Measurements from ENCODE around the gene SEC24D. TPM values are rescaled to one million over a fixed set of nuclear protein-coding genes. Genes with fewer than 3 reads are reported as not detected.

Gene SEC24D
- total and polyA plus RNA-seq, 2 of the 8 experiments (the other 6 are each of a cell fraction or from before 2014, with no cell fraction given), result 28.9 to 91.6 TPM

DNA sequence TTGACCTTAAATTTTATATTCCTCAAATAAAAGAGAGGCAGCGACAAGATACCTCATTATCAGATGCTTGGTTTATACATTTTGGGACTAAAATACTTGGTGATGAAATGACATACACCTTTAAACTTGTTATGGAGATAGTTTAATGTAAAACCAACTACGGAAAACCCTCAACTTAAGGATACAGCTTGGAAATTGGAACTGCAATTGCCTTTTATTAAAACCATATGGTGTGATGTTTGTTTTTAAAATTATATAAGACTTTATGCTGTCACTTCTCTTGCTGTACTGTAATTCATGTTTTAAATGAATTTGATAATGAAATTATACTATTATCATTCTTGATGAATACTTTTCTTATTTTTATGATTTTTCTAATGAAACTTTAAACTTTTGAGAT is 124.9 kb downstream of the SEC24D start:
- Histone ChIP-seq H2BK15ac (ENCODE audit: low read length) (no peak overlapping the region), H4K91ac (replicated peaks; ENCODE audit: insufficient read length, low read length) (no peak overlapping the region), H3K9ac (replicated peaks in 1 of 4; ENCODE audit: extremely low read depth in 1 of 4, low read depth in 3 of 4, low read length in 3 of 4) (no peak overlapping the region), H2AK5ac (ENCODE audit: low read depth, low read length) (no peak overlapping the region), H2BK120ac (replicated peaks; ENCODE audit: low read depth, low read length) (no peak overlapping the region), H2BK20ac (ENCODE audit: low read length) (no peak overlapping the region), H3K23ac (ENCODE audit: insufficient read length) (no peak overlapping the region), H4K20me1 (replicated peaks in 1 of 2; ENCODE audit: control insufficient read depth in 1 of 2, insufficient read depth in 2 of 2, low read length in 2 of 2) (no peaks in the 10 kb centered on the region), H3K14ac (ENCODE audit: insufficient read length) (no peak overlapping the region), H3K4me1 (replicated peaks in 1 of 4; ENCODE audit: control insufficient read depth in 3 of 4, insufficient read depth in 4 of 4, low read length in 3 of 4) (no peaks in the 10 kb centered on the region), H2AFZ (ENCODE audit: low read length) (no peak overlapping the region), H3K27me3 (replicated peaks in 1 of 4; ENCODE audit: control insufficient read depth in 3 of 4, extremely low read depth in 1 of 4, insufficient read depth in 3 of 4, low read length in 3 of 4) (peaks cover 0 to 1% (median 0%) of the 10 kb centered on the region in 4 experiments; a peak in 1 of 7 replicates), H3K36me3 (ENCODE audit: control insufficient read depth in 2 of 4, insufficient read depth in 4 of 4, low read length in 3 of 4) (peaks cover 0 to 29% (median 16%) of the 10 kb centered on the region in 4 experiments; a peak in 7 of 8 replicates), H3K27ac (ENCODE audit: low read depth, low read length) (no peak overlapping the region), H2BK12ac (ENCODE audit: low read depth, low read length) (no peak overlapping the region), H3K79me2 (ENCODE audit: control insufficient read depth in 1 of 2, insufficient read depth in 2 of 2, low read length in 2 of 2) (no peaks in the 10 kb centered on the region), H3K18ac (ENCODE audit: extremely low read depth, low read length) (no peak overlapping the region), H3K23me2 (ENCODE audit: low read depth, low read length) (no peaks in the 10 kb centered on the region), H3K9me3 (ENCODE audit: insufficient read depth in 2 of 2, low read depth in 1 of 2, low read length in 1 of 2) (no peaks in the 10 kb centered on the region), H3K56ac (replicated peaks; ENCODE audit: insufficient read length, low read depth, low read length) (no peak overlapping the region), H3K4me3 (ENCODE audit: extremely low read depth in 1 of 4, insufficient read depth in 2 of 4, low read depth in 3 of 4, low read length in 4 of 4) (no peak overlapping the region), H2BK5ac (ENCODE audit: low read depth, low read length) (no peak overlapping the region), H4K5ac (ENCODE audit: insufficient read length, low read depth, low read length) (no peak overlapping the region), H4K8ac (ENCODE audit: extremely low read depth, insufficient read depth, low read length) (no peak overlapping the region), H3K4me2 (ENCODE audit: insufficient read depth in 1 of 2, low read depth in 2 of 2, low read length in 2 of 2) (no peak overlapping the region), H3K4ac (replicated peaks; ENCODE audit: insufficient read length, low read depth, low read length) (no peak overlapping the region), H3K79me1 (ENCODE audit: low read depth, low read length) (no peaks in the 10 kb centered on the region)
- DNase-seq (ENCODE audit: low read depth in 1 of 2, low spot score in 2 of 2) (no peak), FAIRE-seq (no peak)
- 95% methylated on average over 2 of the region's 2 CpGs; no CpG with 5 or more reads in 1 of the 2 experiments for WGBS, 2 experiments (ENCODE audit: extremely low coverage in 1 of 2, insufficient coverage in 1 of 2, insufficient read length in 1 of 2, insufficient replicate concordance in 2 of 2, low coverage in 1 of 2, low lambda C conversion rate in 2 of 2, missing lambda C conversion rate in 1 of 2)
- ChIA-PET POLR2A (ENCODE audit: partially characterized antibody) (no interaction called here), CTCF (ENCODE audit: partially characterized antibody) (interaction anchor here (1.1 to 1.3 kb wide), 3 partner anchors 14 to 257 kb away, joined by 3 to 5 read pairs (median 3); no protein-coding TSS in a partner anchor)
